ENCODE data around the gene CLDN9. TPM values are rescaled to one million over a fixed set of nuclear protein-coding genes. Genes with fewer than 3 reads are reported as not detected.

CLDN9 gene
- total RNA-seq, 1 experiment from 2014 or later, result 1.3 TPM

- H3K23ac ChIP-seq (ENCODE audit: insufficient read length, low read depth, low read length), result no peak overlapping the region
- Mint-ChIP-seq H3K27ac (peak overlapping the region; percentile 99 to 100 (median 100)), H3K27me3 (ENCODE audit: low read depth) (peaks cover 6% of the 10 kb centered on the region), H3K4me3 (peak overlapping the region; percentile 66 to 79), H3K36me3 (ENCODE audit: insufficient read depth in 1 of 3, low read depth in 3 of 3) (peaks cover 5 to 14% (median 10%) of the 10 kb centered on the region in 3 experiments; a peak in 6 of 7 replicates), H3K9me3 (no peaks in the 10 kb centered on the region), H3K4me1 (peaks cover 59 to 85% of the 10 kb centered on the region in 2 experiments)
- H2BK120ac ChIP-seq (ENCODE audit: low read depth, low read length, poor library complexity, severe bottlenecking), result no peak overlapping the region
- TF ChIP-seq CTCF (conservative IDR thresholded peaks at IDR 0.05), result no peak
- no peak overlapping the region for H4K8ac ChIP-seq (replicated peaks; ENCODE audit: insufficient read length, low read depth, low read length)
- no peak overlapping the region for H3T11ph ChIP-seq (ENCODE audit: low read length)
- H3K27me3 ChIP-seq (ENCODE audit: insufficient read depth, low read length), result no peaks in the 10 kb centered on the region
- H4K91ac ChIP-seq (ENCODE audit: insufficient read length, low read depth, low read length), result no peak overlapping the region
- H2BK12ac ChIP-seq (ENCODE audit: insufficient read length, low read depth, low read length), result no peak overlapping the region
- H3K4ac ChIP-seq (ENCODE audit: low read depth, low read length), result no peak overlapping the region
- peak overlapping the region; percentile 18 for H3K27ac ChIP-seq (ENCODE audit: insufficient read length, low read depth, low read length)
- no CpG with 5 or more reads among the region's 21 CpGs for WGBS (ENCODE audit: extremely low coverage, insufficient read length, low lambda C conversion rate)
- peaks cover 11% of the 10 kb centered on the region; the same call in 1 of the 2 replicates for H3K4me1 ChIP-seq (ENCODE audit: insufficient read depth, low read length)
- no peak overlapping the region for H2BK5ac ChIP-seq (ENCODE audit: insufficient read length, low read length)
- no peaks in the 10 kb centered on the region for H3K9me3 ChIP-seq (ENCODE audit: control insufficient read depth, low read depth, low read length)
- H3K56ac ChIP-seq (ENCODE audit: insufficient read length, low read depth, low read length), result no peak overlapping the region
- DNase-seq, result peak; percentile 97
- H4K20me1 ChIP-seq (ENCODE audit: control insufficient read depth, insufficient read depth, insufficient read length), result no peaks in the 10 kb centered on the region
- no peaks in the 10 kb centered on the region for H3K79me1 ChIP-seq (ENCODE audit: insufficient read depth, low read depth, low read length, poor library complexity, severe bottlenecking)
- no peak overlapping the region for H4K5ac ChIP-seq (ENCODE audit: insufficient read length, low read depth, low read length)
- H3K23me2 ChIP-seq (ENCODE audit: insufficient read length, low read depth, low read length, poor library complexity, severe bottlenecking), result peaks cover 19% of the 10 kb centered on the region
- H2AFZ ChIP-seq (ENCODE audit: low read length), result no peak overlapping the region
- H3K4me2 ChIP-seq (ENCODE audit: insufficient read depth, insufficient read length, low read length), result peak overlapping the region; percentile 2
- H3K18ac ChIP-seq (ENCODE audit: insufficient read length, low read depth, low read length), result peak overlapping the region; percentile 89
- H3K9ac ChIP-seq (ENCODE audit: extremely low read depth, insufficient read length, low read length), result no peak overlapping the region
- no peak overlapping the region for H2AK5ac ChIP-seq (ENCODE audit: insufficient read length, low read length)
- H3K14ac ChIP-seq (ENCODE audit: insufficient read depth, low read length), result peak overlapping the region; percentile 63; the same call in 1 of the 2 replicates
- H2BK20ac ChIP-seq (ENCODE audit: low read depth, low read length, poor library complexity, severe bottlenecking), result no peak overlapping the region
- H3K79me2 ChIP-seq (ENCODE audit: insufficient read depth, low read length), result no peaks in the 10 kb centered on the region
- H2BK15ac ChIP-seq (ENCODE audit: low read depth, low read length), result no peak overlapping the region
Measured at GRCh38 chr16:3009568-3010390, 2.9 kb upstream of the CLDN9 start.
